ENCODE measurements around the gene CTNND2. TPM values are rescaled to one million over a fixed set of nuclear protein-coding genes. Genes with fewer than 3 reads are reported as not detected.

The CTNND2 gene
- total RNA-seq, 1 donor from 2014 or later: 6.9 TPM

- Histone ChIP-seq H3K27ac (no peak overlapping the region), H3K9me3 (no peaks in the 10 kb centered on the region), H3K4me3 (no peak overlapping the region), H3K36me3 (no peaks in the 10 kb centered on the region), H3K4me1 (no peaks in the 10 kb centered on the region), H3K27me3 (peaks cover 4% of the 10 kb centered on the region)
- TF ChIP-seq CTCF (IDR thresholded peaks at IDR 0.05): no peak
- DNase-seq: no peak
- ATAC-seq: no peak
- intact Hi-C loops (cut with DNase I): no loop called here
Observed at GRCh38 chr5:10989577-10990263, 914.5 kb downstream of the CTNND2 start.

GRCh38 chr5:10988622-10989021 lies 915.6 kb downstream of the CTNND2 start:
- no peak for ATAC-seq
- Histone ChIP-seq H3K4me3 (no peak overlapping the region), H3K27ac (no peak overlapping the region), H3K9me3 (no peaks in the 10 kb centered on the region), H3K36me3 (no peaks in the 10 kb centered on the region), H3K27me3 (peaks cover 4% of the 10 kb centered on the region), H3K4me1 (no peaks in the 10 kb centered on the region)
- intact Hi-C loops (cut with DNase I): no loop called here
- DNase-seq: no peak
- TF ChIP-seq CTCF (IDR thresholded peaks at IDR 0.05): no peak

GRCh38 chr5:10987925-10988504 lies 916.2 kb downstream of the CTNND2 start:
- H3K27me3 ChIP-seq: peaks cover 4% of the 10 kb centered on the region
- no peaks in the 10 kb centered on the region for H3K4me1 ChIP-seq
- no peaks in the 10 kb centered on the region for H3K9me3 ChIP-seq
- ATAC-seq (peak; percentile 93), DNase-seq (peak; percentile 86)
- no peak overlapping the region for H3K27ac ChIP-seq
- TF ChIP-seq CTCF (IDR thresholded peaks at IDR 0.05): peak; percentile 75
- no peaks in the 10 kb centered on the region for H3K36me3 ChIP-seq
- no peak overlapping the region for H3K4me3 ChIP-seq
- intact Hi-C loops (cut with DNase I): no loop called here

GRCh38 chr5:10987276-10987924 lies 916.8 kb downstream of the CTNND2 start:
- DNase-seq (no peak), ATAC-seq (no peak)
- Histone ChIP-seq H3K4me3 (no peak overlapping the region), H3K9me3 (no peaks in the 10 kb centered on the region), H3K4me1 (no peaks in the 10 kb centered on the region), H3K36me3 (no peaks in the 10 kb centered on the region), H3K27ac (no peak overlapping the region), H3K27me3 (peaks cover 4% of the 10 kb centered on the region)
- no peak for TF ChIP-seq CTCF (IDR thresholded peaks at IDR 0.05)
- intact Hi-C loops (cut with DNase I): no loop called here

GRCh38 chr5:10985721-10986110 lies 918.5 kb downstream of the CTNND2 start:
- ATAC-seq: no peak
- no peaks in the 10 kb centered on the region for H3K9me3 ChIP-seq
- no peak for DNase-seq
- H3K27ac ChIP-seq: no peak overlapping the region
- H3K36me3 ChIP-seq: no peaks in the 10 kb centered on the region
- intact Hi-C loops (cut with DNase I): no loop called here
- no peak for TF ChIP-seq CTCF (IDR thresholded peaks at IDR 0.05)
- no peak overlapping the region for H3K4me3 ChIP-seq
- H3K27me3 ChIP-seq: peaks cover 4% of the 10 kb centered on the region
- no peaks in the 10 kb centered on the region for H3K4me1 ChIP-seq
